ENCODE measurements around the gene UROC1. TPM values are rescaled to one million over a fixed set of nuclear protein-coding genes. Genes with fewer than 3 reads are reported as not detected.

Gene UROC1
- total and polyA plus RNA-seq, 2 of the 4 experiments (the other 2 are of a cell fraction): not detected

GRCh38 chr3:126454437-126455198 lies 63.0 kb downstream of the UROC1 start:
- no peak overlapping the region for H3K56ac ChIP-seq (ENCODE audit: extremely low read depth, insufficient read depth, low read length)
- no peak overlapping the region for H4K8ac ChIP-seq (ENCODE audit: low read depth in 2 of 2, low read length in 2 of 2)
- no peak overlapping the region for H2BK15ac ChIP-seq (ENCODE audit: low read depth, low read length)
- no peak overlapping the region for H4K5ac ChIP-seq (ENCODE audit: low read depth, low read length)
- in situ Hi-C loops (cut with MboI; ENCODE audit: low sequenced_read_pairs): no loop called here
- intact Hi-C loops (cut with micrococcal nuclease): no loop called here
- H3K4me3 ChIP-seq (ENCODE audit: insufficient read depth, low read depth, low read length): no peak overlapping the region
- no peak overlapping the region for H3K4ac ChIP-seq (ENCODE audit: low read depth, low read length)
- no peak overlapping the region for H2AK9ac ChIP-seq (replicated peaks; ENCODE audit: low read depth, low read length, poor library complexity)
- H3K4me2 ChIP-seq (ENCODE audit: low read depth, low read length): no peak overlapping the region
- ChIA-PET CTCF (no interaction called here), POLR2A (ENCODE audit: unreplicated experiment) (no interaction called here)
- H3K36me3 ChIP-seq (ENCODE audit: control insufficient read depth, insufficient read depth, low read length): peaks cover 32% of the 10 kb centered on the region
- 0 out of 2 replicates have a peak, but pooled peaks cover 3% of the 10 kb centered on the region for H3K9me1 ChIP-seq (ENCODE audit: insufficient read depth, low read length)
- H3K9ac ChIP-seq (ENCODE audit: low read depth, low read length): no peak overlapping the region
- no peak overlapping the region for H2BK120ac ChIP-seq (ENCODE audit: low read depth, low read length)
- no peaks in the 10 kb centered on the region for H3K9me3 ChIP-seq (ENCODE audit: control insufficient read depth, insufficient read depth, low read length)
- no peaks in the 10 kb centered on the region for H3K4me1 ChIP-seq (ENCODE audit: control insufficient read depth, insufficient read depth, low read length)
- H2BK5ac ChIP-seq (ENCODE audit: low read depth, low read length, poor library complexity, severe bottlenecking): no peak overlapping the region
- dilution Hi-C loops (cut with HindIII; ENCODE audit: low sequenced_read_pairs, unreplicated experiment): no loop called here
- H3K27ac ChIP-seq (ENCODE audit: insufficient read depth, low read length): no peak overlapping the region
- no peaks in the 10 kb centered on the region for H3K27me3 ChIP-seq (ENCODE audit: control insufficient read depth, insufficient read depth, low read length)
- no peak overlapping the region for H2AFZ ChIP-seq (replicated peaks; ENCODE audit: low read length, poor library complexity)
- ATAC-seq (ENCODE audit: low read depth) (no peak), DNase-seq (no peak)
- H4K20me1 ChIP-seq (ENCODE audit: insufficient read depth, low read length): peaks cover 14% of the 10 kb centered on the region
- H2AK5ac ChIP-seq (ENCODE audit: low read depth, low read length): no peak overlapping the region
- peaks cover 8 to 23% of the 10 kb centered on the region in 2 experiments for H3K79me1 ChIP-seq (ENCODE audit: low read depth in 1 of 2, low read length in 2 of 2)
- TF ChIP-seq BHLHE40 (IDR thresholded peaks at IDR 0.05; ENCODE audit: low read depth, low read length): no peak
- no peak for TF ChIP-seq NFE2L2 (IDR thresholded peaks at IDR 0.05; ENCODE audit: low read depth, low read length)
- no peak for TF ChIP-seq MXI1 (IDR thresholded peaks at IDR 0.05; ENCODE audit: borderline replicate concordance, low read depth, low read length)
- no peak for TF ChIP-seq ELK1 (IDR thresholded peaks at IDR 0.05; ENCODE audit: borderline replicate concordance, low read depth, low read length)
- TF ChIP-seq CEBPB (IDR thresholded peaks at IDR 0.05; ENCODE audit: low read depth, low read length): no peak
- TF ChIP-seq FOS (IDR thresholded peaks at IDR 0.05; ENCODE audit: low read depth, low read length): no peak
- no peak for TF ChIP-seq CTCF (conservative IDR thresholded peaks at IDR 0.05; ENCODE audit: low read depth, low read length)
- TF ChIP-seq RFX5 (IDR thresholded peaks at IDR 0.05; ENCODE audit: low read depth, low read length): no peak
- TF ChIP-seq RAD21 (IDR thresholded peaks at IDR 0.05; ENCODE audit: low read length): no peak
- no peak for TF ChIP-seq POLR2A (IDR thresholded peaks at IDR 0.05; ENCODE audit: low read depth, low read length)
- H3K23ac ChIP-seq (ENCODE audit: low read depth, low read length): no peak overlapping the region
- BruUV-seq (replicated peaks): no TSS peak
- no peak overlapping the region for H4K91ac ChIP-seq (ENCODE audit: insufficient read depth, low read depth, low read length)
- no peak overlapping the region for H3K14ac ChIP-seq (replicated peaks; ENCODE audit: low read depth, low read length)
- H2BK20ac ChIP-seq (ENCODE audit: low read depth, low read length): no peak overlapping the region
- no peak overlapping the region for H3K18ac ChIP-seq (ENCODE audit: low read depth, low read length)
- WGBS, 2 experiments (ENCODE audit: extremely low coverage in 2 of 2, insufficient read length in 1 of 2): 92% methylated on average over 4 of the region's 6 CpGs; no CpG with 5 or more reads in 1 of the 2 experiments
